GM18505 (cell line): ENCODE measurements around the gene KRT38.
"Not testable (repeated sequence)": the region's sequence is repeated elsewhere in the genome, so short reads cannot be mapped to it uniquely, and the experiment has no call there.

Experiments used
- ATAC-seq: cut with Tn5 transposase; IDR thresholded peaks from one replicate; pipeline ENCODE4 v1.9.1; 2021; ENCODE audit not compliant: unreplicated experiment
- POLR2A ChIP-seq: IDR thresholded peaks from 4 replicates; pipeline ENCODE4 v1.6.1; 2011; ENCODE audit warnings: borderline replicate concordance; ENCODE audit not compliant: insufficient read depth, insufficient read length; ENCODE audit errors: extremely low read depth

KRT38 gene

GRCh38 chr17:41429667-41430066, 11.1 kb downstream of the KRT38 start:
- no peak for ATAC-seq
- no peak for TF ChIP-seq POLR2A

GRCh38 chr17:41428591-41429291, 12.0 kb downstream of the KRT38 start:
- TF ChIP-seq POLR2A: no peak

GRCh38 chr17:41424111-41424635, 16.6 kb downstream of the KRT38 start, which contains the start of gene KRT37:
Gene KRT37, minus strand, starts transcription at chr17:41424585. Its CDS starts 62 bp downstream, at chr17:41424523.
- no peak for ATAC-seq
- no peak for TF ChIP-seq POLR2A

More at GRCh38 chr17:41428591-41429291, 12.0 kb downstream of the KRT38 start:
- no peak for ATAC-seq

- not testable (repeated sequence) for ATAC-seq
These were observed 18.2 kb downstream of the KRT38 start for GRCh38 chr17:41422586-41422985.

- ATAC-seq: no peak
- TF ChIP-seq POLR2A: no peak
These were observed 19.2 kb downstream of the KRT38 start for GRCh38 chr17:41421617-41422016.

- no peak for ATAC-seq
- no peak for TF ChIP-seq POLR2A
These were observed 19.7 kb downstream of the KRT38 start for GRCh38 chr17:41421116-41421515.

- no peak for ATAC-seq
- no peak for TF ChIP-seq POLR2A
These were observed 20.6 kb downstream of the KRT38 start for GRCh38 chr17:41420134-41420533.

- TF ChIP-seq POLR2A: no peak
These were observed 21.1 kb downstream of the KRT38 start for GRCh38 chr17:41419716-41420115.

GRCh38 chr17:41418116-41418860, 22.5 kb downstream of the KRT38 start:
- no peak for TF ChIP-seq POLR2A
- no peak for ATAC-seq

More at GRCh38 chr17:41419716-41420115, 21.1 kb downstream of the KRT38 start:
- no peak for ATAC-seq

- no peak for TF ChIP-seq POLR2A
- ATAC-seq: no peak
These were observed 23.2 kb downstream of the KRT38 start for GRCh38 chr17:41417576-41418015.

- ATAC-seq: no peak
- no peak for TF ChIP-seq POLR2A
These were observed 23.7 kb downstream of the KRT38 start for GRCh38 chr17:41417127-41417526.

- no peak for TF ChIP-seq POLR2A
- ATAC-seq: no peak
These were observed 24.3 kb downstream of the KRT38 start for GRCh38 chr17:41416479-41416878.

- ATAC-seq: no peak
- no peak for TF ChIP-seq POLR2A
These were observed 24.9 kb downstream of the KRT38 start for GRCh38 chr17:41415833-41416335.
